HepG2 (cell line): ENCODE results near the gene SKIC2. TPM values are rescaled to one million over a fixed set of nuclear protein-coding genes. Genes with fewer than 3 reads are reported as not detected.
A peak's percentile ranks its signal among the peaks of the same experiment; 100 is the strongest.

Experiments
- ATF1 ChIP-seq: IDR thresholded peaks from 2 replicates; pipeline ENCODE4 v1.6.1; 2016; ENCODE audit warnings: mild to moderate bottlenecking, control low read depth
- CBX5 ChIP-seq: sonication (generic); formaldehyde crosslinking; IDR thresholded peaks from 2 replicates; pipeline ENCODE4 v1.4.0; 2020; ENCODE audit warnings: missing genetic modification reagents, borderline replicate concordance
- CEBPB ChIP-seq: IDR thresholded peaks from 2 replicates; pipeline ENCODE4 v1.6.1; 2011; ENCODE audit warnings: low read depth, low read length, improper control_type of control experiment, borderline replicate concordance
- E2F5 ChIP-seq: sonication (generic); formaldehyde crosslinking; conservative IDR thresholded peaks from 2 replicates; pipeline ENCODE4 v1.4.0; 2020; ENCODE audit warnings: missing genetic modification reagents
- HNRNPH1 ChIP-seq: fragments of 200-400 bp; formaldehyde crosslinking; optimal IDR thresholded peaks from 2 replicates; pipeline ENCODE3; 2017; ENCODE audit warnings: mild to moderate bottlenecking, low read depth, low read length
- HOXA7 ChIP-seq: sonication (generic); formaldehyde crosslinking; IDR thresholded peaks from 2 replicates; pipeline ENCODE4 v1.8.1; 2022; ENCODE audit warnings: mild to moderate bottlenecking, missing genetic modification reagents, moderate library complexity
- KDM5B ChIP-seq: sonication (generic); formaldehyde crosslinking; IDR thresholded peaks from 2 replicates; pipeline ENCODE4 v1.4.0; 2020; ENCODE audit warnings: missing genetic modification reagents, mild to moderate bottlenecking, borderline replicate concordance
- MIER3 ChIP-seq: IDR thresholded peaks from 2 replicates; pipeline ENCODE4 v1.6.1; 2016; ENCODE audit warnings: missing compliant biosample characterization, borderline replicate concordance
- MXI1 ChIP-seq: IDR thresholded peaks from 3 replicates; pipeline ENCODE4 v1.6.1; 2012; ENCODE audit warnings: low read depth, low read length, inconsistent platforms, borderline replicate concordance
- PHB2 ChIP-seq: fragments of 450-650 bp; IDR thresholded peaks from 2 replicates; pipeline ENCODE4 v1.6.1; 2018; ENCODE audit not compliant: partially characterized antibody
- TCF7 ChIP-seq: sonication (generic); IDR thresholded peaks from 2 replicates; pipeline ENCODE4 v1.6.1; 2016; ENCODE audit warnings: antibody characterized with exemption, low read depth
- TGIF2 ChIP-seq: IDR thresholded peaks from 2 replicates; pipeline ENCODE4 v1.6.1; 2016; ENCODE audit warnings: control low read depth, missing compliant biosample characterization
- THAP7 ChIP-seq: sonication (generic); formaldehyde crosslinking; IDR thresholded peaks from 2 replicates; pipeline ENCODE4 v1.8.1; 2023; ENCODE audit warnings: mild to moderate bottlenecking, missing genetic modification reagents
- ZBTB4 ChIP-seq: sonication (generic); formaldehyde crosslinking; IDR thresholded peaks from 2 replicates; pipeline ENCODE4 v1.4.0; 2020; ENCODE audit warnings: missing genetic modification reagents, mild to moderate bottlenecking, borderline replicate concordance
- ZFP36 ChIP-seq: fragments of 150-350 bp; IDR thresholded peaks from 2 replicates; pipeline ENCODE4 v1.6.1; 2018; ENCODE audit warnings: borderline replicate concordance, low read length, low read depth; ENCODE audit not compliant: partially characterized antibody
- ZKSCAN5 ChIP-seq: sonication (generic); formaldehyde crosslinking; IDR thresholded peaks from 2 replicates; pipeline ENCODE4 v1.5.1; 2020; ENCODE audit warnings: mild to moderate bottlenecking, missing genetic modification reagents
- ZNF121 ChIP-seq: sonication (generic); formaldehyde crosslinking; IDR thresholded peaks from 2 replicates; pipeline ENCODE4 v1.5.0; 2020; ENCODE audit warnings: mild to moderate bottlenecking, missing genetic modification reagents
- ZNF205 ChIP-seq: IDR thresholded peaks from 2 replicates; pipeline ENCODE4 v1.6.1; 2018; ENCODE audit warnings: missing biosample characterization, missing genetic modification reagents
- ZNF563 ChIP-seq: sonication (generic); formaldehyde crosslinking; IDR thresholded peaks from 2 replicates; pipeline ENCODE4 v1.8.0; 2022; ENCODE audit warnings: mild to moderate bottlenecking, moderate library complexity, missing genetic modification reagents
- ZNF780A ChIP-seq: sonication (generic); formaldehyde crosslinking; IDR thresholded peaks from 2 replicates; pipeline ENCODE4 v1.8.0; 2022; ENCODE audit warnings: mild to moderate bottlenecking, missing genetic modification reagents, moderate library complexity
- polyA plus RNA-seq, 8 experiments: library from polyadenylated mRNA; depleted of rRNA in 3 of 8; stranded (reverse) in 7 of 8; unstranded in 1 of 8; fragments of >200 nt; fragmentation: Illumina TruSeq in 4 of 8; extraction: Trizol in 4 of 8; gene quantifications; 2 replicates each; pipeline versions ENCODE4 v1.2.1 to v1.2.3, GENCODE V29; 2011 to 2016; ENCODE audit warnings: low read depth in 4 of 8, missing spikeins in 1 of 8, mixed read lengths in 1 of 8; ENCODE audit not compliant: insufficient read depth in 1 of 8
- total RNA-seq, 5 experiments: library from RNA; depleted of rRNA; stranded (reverse); fragments of >200 nt; fragmentation: Illumina TruSeq; extraction: Trizol; gene quantifications; 2 replicates each; pipeline ENCODE4 v1.2.3, GENCODE V29; 2016; ENCODE audit warnings: low read depth in 1 of 5
- TF ChIP-seq, protein P1 (sequence below): IDR thresholded peaks from 2 replicates; pipeline ENCODE4 v1.6.1; 2016; ENCODE audit warnings: low read depth
- TF ChIP-seq, protein P2 (sequence below): sonication (generic); formaldehyde crosslinking; IDR thresholded peaks from 2 replicates; pipeline ENCODE4 v1.5.0; 2020; ENCODE audit warnings: mild to moderate bottlenecking, missing genetic modification reagents

SKIC2 gene
- total and polyA plus RNA-seq, 2 of the 13 experiments (the other 11 are each of a cell fraction or from before 2014, with no cell fraction given) = 67.1 to 68.4 TPM

- TF ChIP-seq, protein P1, sequence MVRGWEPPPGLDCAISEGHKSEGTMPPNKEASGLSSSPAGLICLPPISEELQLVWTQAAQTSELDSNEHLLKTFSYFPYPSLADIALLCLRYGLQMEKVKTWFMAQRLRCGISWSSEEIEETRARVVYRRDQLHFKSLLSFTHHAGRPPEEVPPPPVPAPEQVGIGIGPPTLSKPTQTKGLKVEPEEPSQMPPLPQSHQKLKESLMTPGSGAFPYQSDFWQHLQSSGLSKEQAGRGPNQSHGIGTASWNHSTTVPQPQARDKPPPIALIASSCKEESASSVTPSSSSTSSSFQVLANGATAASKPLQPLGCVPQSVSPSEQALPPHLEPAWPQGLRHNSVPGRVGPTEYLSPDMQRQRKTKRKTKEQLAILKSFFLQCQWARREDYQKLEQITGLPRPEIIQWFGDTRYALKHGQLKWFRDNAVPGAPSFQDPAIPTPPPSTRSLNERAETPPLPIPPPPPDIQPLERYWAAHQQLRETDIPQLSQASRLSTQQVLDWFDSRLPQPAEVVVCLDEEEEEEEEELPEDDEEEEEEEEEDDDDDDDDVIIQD = no peak
- TF ChIP-seq ZNF121 (CRISPR knock-in tag) (no peak), THAP7 (CRISPR knock-in tag) (peak; percentile 81), ATF1 (no peak), PHB2 (no peak), CBX5 (CRISPR knock-in tag) (no peak), HNRNPH1 (no peak), ZNF205 (CRISPR knock-in tag) (no peak), MIER3 (CRISPR knock-in tag) (no peak), TGIF2 (CRISPR knock-in tag) (no peak), HOXA7 (no peak), MXI1 (no peak), ZNF780A (CRISPR knock-in tag) (no peak), ZNF563 (CRISPR knock-in tag) (no peak), TCF7 (no peak), KDM5B (no peak), E2F5 (CRISPR knock-in tag) (no peak), ZKSCAN5 (CRISPR knock-in tag) (no peak), ZFP36 (no peak), CEBPB (no peak), ZBTB4 (CRISPR knock-in tag) (no peak)
- TF ChIP-seq, protein P2, sequence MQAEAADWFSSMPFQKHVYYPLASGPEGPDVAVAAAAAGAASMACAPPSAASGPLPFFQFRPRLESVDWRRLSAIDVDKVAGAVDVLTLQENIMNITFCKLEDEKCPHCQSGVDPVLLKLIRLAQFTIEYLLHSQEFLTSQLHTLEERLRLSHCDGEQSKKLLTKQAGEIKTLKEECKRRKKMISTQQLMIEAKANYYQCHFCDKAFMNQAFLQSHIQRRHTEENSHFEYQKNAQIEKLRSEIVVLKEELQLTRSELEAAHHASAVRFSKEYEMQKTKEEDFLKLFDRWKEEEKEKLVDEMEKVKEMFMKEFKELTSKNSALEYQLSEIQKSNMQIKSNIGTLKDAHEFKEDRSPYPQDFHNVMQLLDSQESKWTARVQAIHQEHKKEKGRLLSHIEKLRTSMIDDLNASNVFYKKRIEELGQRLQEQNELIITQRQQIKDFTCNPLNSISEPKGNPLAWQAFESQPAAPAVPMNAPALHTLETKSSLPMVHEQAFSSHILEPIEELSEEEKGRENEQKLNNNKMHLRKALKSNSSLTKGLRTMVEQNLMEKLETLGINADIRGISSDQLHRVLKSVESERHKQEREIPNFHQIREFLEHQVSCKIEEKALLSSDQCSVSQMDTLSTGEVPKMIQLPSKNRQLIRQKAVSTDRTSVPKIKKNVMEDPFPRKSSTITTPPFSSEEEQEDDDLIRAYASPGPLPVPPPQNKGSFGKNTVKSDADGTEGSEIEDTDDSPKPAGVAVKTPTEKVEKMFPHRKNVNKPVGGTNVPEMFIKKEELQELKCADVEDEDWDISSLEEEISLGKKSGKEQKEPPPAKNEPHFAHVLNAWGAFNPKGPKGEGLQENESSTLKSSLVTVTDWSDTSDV = 0 out of 2 replicates have a peak, but pooled peaks have one; percentile 67
Observed at GRCh38 chr6:31971279-31971992, 12.5 kb downstream of the SKIC2 start (continued).
